GM23338 (cell line): ENCODE measurements around the gene INTS3. TPM values are rescaled to one million over a fixed set of nuclear protein-coding genes. Genes with fewer than 3 reads are reported as not detected.

Experiments
- ATAC-seq: fragments of 200-7000 bp; cut with Tn5 transposase; 3 replicates; pipeline ENCODE4 v1.9.1; 2020
- DNase-seq: peaks from one replicate; pipeline ENCODE4 v3.0.0-alpha.2; 2015; ENCODE audit warnings: low spot score
- H2AFZ ChIP-seq: fragments of 200-600 bp; sonication (generic); 2 replicates; pipeline ENCODE4 v1.8.0; 2016; ENCODE audit warnings: antibody characterized with exemption, mild to moderate bottlenecking, moderate library complexity
- H3F3A ChIP-seq: fragments of 200-600 bp; sonication (generic); replicated peaks from 2 replicates; pipeline ENCODE4 v1.8.0; 2017; ENCODE audit warnings: antibody characterized with exemption, mixed run types, low read depth
- H3K27ac ChIP-seq: fragments of 200-600 bp; sonication (generic); 2 replicates; pipeline ENCODE4 v1.6.1; 2016; ENCODE audit warnings: low read depth
- H3K27me3 ChIP-seq: fragments of 200-600 bp; sonication (generic); 2 replicates; pipeline ENCODE4 v1.8.0; 2016; ENCODE audit warnings: mild to moderate bottlenecking, mixed run types, moderate library complexity; ENCODE audit not compliant: insufficient read depth
- H3K36me3 ChIP-seq: fragments of 200-600 bp; sonication (generic); 2 replicates; pipeline ENCODE4 v1.8.0; 2016; ENCODE audit warnings: mild to moderate bottlenecking; ENCODE audit not compliant: insufficient read depth
- H3K4me1 ChIP-seq: fragments of 200-600 bp; sonication (generic); 2 replicates; pipeline ENCODE4 v1.8.0; 2016; ENCODE audit warnings: mild to moderate bottlenecking, moderate library complexity; ENCODE audit not compliant: insufficient read depth
- H3K4me2 ChIP-seq: fragments of 200-600 bp; sonication (generic); 2 replicates; pipeline ENCODE4 v1.7.1; 2017; ENCODE audit warnings: mixed run types
- H3K4me3 ChIP-seq: fragments of 200-600 bp; sonication (generic); 2 replicates; pipeline ENCODE4 v1.6.1; 2016; ENCODE audit warnings: mixed run types
- H3K79me2 ChIP-seq: fragments of 200-600 bp; sonication (generic); replicated peaks from 2 replicates; pipeline ENCODE4 v1.8.0; 2017; ENCODE audit warnings: mild to moderate bottlenecking; ENCODE audit not compliant: insufficient read depth
- H3K9me2 ChIP-seq: fragments of 200-600 bp; sonication (generic); 2 replicates; pipeline ENCODE4 v1.8.0; 2017; ENCODE audit not compliant: insufficient read depth
- H4K20me1 ChIP-seq: fragments of 200-600 bp; sonication (generic); replicated peaks from 2 replicates; pipeline ENCODE4 v1.8.0; 2017; ENCODE audit warnings: mild to moderate bottlenecking; ENCODE audit not compliant: insufficient read depth
- H3K27ac Mint-ChIP-seq: 2 replicates; pipeline ENCODE4 v1.8.0; 2020; ENCODE audit warnings: inconsistent platforms, mild to moderate bottlenecking, moderate library complexity, mixed read lengths
- H3K27me3 Mint-ChIP-seq: 3 replicates; pipeline ENCODE4 v1.8.0; 2022; ENCODE audit warnings: low read depth, mild to moderate bottlenecking, moderate library complexity, mixed read lengths, inconsistent platforms; ENCODE audit not compliant: insufficient read depth, poor library complexity
- H3K36me3 Mint-ChIP-seq: 3 replicates; pipeline ENCODE4 v1.8.0; 2021; ENCODE audit warnings: low read depth, mild to moderate bottlenecking, inconsistent platforms, moderate library complexity, mixed read lengths
- H3K4me1 Mint-ChIP-seq: 3 replicates; pipeline ENCODE4 v1.8.0; 2020; ENCODE audit warnings: mild to moderate bottlenecking, inconsistent platforms, mixed read lengths
- H3K4me3 Mint-ChIP-seq: 3 replicates; pipeline ENCODE4 v1.8.0; 2021; ENCODE audit warnings: moderate library complexity, mild to moderate bottlenecking, inconsistent platforms, mixed read lengths
- H3K9me3 Mint-ChIP-seq: 3 replicates; pipeline ENCODE4 v1.8.0; 2020; ENCODE audit warnings: moderate library complexity, mild to moderate bottlenecking, inconsistent platforms, mixed read lengths
- EZH2 ChIP-seq: fragments of 200-600 bp; sonication (generic); IDR thresholded peaks from one replicate; pipeline ENCODE4 v1.8.0; 2017; ENCODE audit warnings: antibody characterized with exemption, mild to moderate bottlenecking, low read depth; ENCODE audit not compliant: unreplicated experiment
- JUNB ChIP-seq: IDR thresholded peaks from one replicate; pipeline ENCODE4 v1.6.1; 2016; ENCODE audit warnings: antibody characterized with exemption; ENCODE audit not compliant: unreplicated experiment
- NANOG ChIP-seq: IDR thresholded peaks from 2 replicates; pipeline ENCODE4 v1.6.1; 2016; ENCODE audit warnings: antibody characterized with exemption, borderline replicate concordance
- ZNF331 ChIP-seq: fragments of 250-450 bp; sonication (Bioruptor Pico); IDR thresholded peaks from 2 replicates; pipeline ENCODE4 v1.5.0; 2020; ENCODE audit warnings: low read depth, mild to moderate bottlenecking, moderate library complexity
- ZNF462 ChIP-seq: fragments of 250-450 bp; sonication (Bioruptor Pico); IDR thresholded peaks from 2 replicates; pipeline ENCODE4 v1.5.0; 2020; ENCODE audit warnings: mild to moderate bottlenecking, moderate library complexity
- polyA plus RNA-seq: library from polyadenylated mRNA; unstranded; fragments of >200 nt; fragmentation: Nextera tagmentation; extraction: Ambion mirVana; gene quantifications from 2 replicates; pipeline ENCODE4 v1.2.1, GENCODE V29; 2016
- total RNA-seq: library from RNA; depleted of rRNA; stranded (reverse); fragments of >200 nt; shearing (Covaris generic); gene quantifications from 2 replicates; pipeline ENCODE4 v1.2.3, GENCODE V29; 2014

The INTS3 gene
- total and polyA plus RNA-seq, 2 experiments from 2014 or later, result 22.7 to 51.3 TPM

DNA sequence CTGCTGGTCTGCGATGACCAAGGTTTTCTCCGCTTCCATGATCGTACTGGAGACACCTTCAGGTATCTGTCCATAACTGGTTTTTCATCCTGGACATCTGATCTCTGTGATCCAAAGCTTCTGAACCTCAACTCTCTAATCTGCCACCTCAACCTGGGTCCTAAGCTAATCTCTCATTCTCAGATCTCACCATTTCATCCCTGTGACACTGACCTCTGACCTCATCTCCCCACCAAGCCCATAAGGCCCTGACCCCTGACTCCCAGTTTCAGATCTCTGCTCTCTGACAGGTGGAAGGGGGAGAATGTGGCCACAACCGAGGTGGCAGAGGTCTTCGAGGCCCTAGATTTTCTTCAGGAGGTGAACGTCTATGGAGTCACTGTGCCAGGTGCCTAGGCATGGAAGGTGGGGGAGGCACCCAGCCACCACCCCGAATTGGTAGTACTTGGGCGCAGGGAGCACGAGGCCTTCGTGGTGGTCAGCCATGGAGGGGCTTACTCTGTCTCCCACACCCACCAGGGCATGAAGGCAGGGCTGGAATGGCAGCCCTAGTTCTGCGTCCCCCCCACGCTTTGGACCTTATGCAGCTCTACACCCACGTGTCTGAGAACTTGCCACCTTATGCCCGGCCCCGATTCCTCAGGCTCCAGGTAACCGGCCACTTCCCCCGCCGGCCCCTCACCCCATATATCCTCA, 51.1 kb downstream of the INTS3 start:
- Mint-ChIP-seq H3K27ac (no peak overlapping the region), H3K4me1 (peaks cover 37% of the 10 kb centered on the region), H3K27me3 (peaks cover 20% of the 10 kb centered on the region), H3K9me3 (no peaks in the 10 kb centered on the region; the same call in 2 of the 3 replicates), H3K4me3 (no peak overlapping the region; the same call in 2 of the 3 replicates), H3K36me3 (peaks cover 24% of the 10 kb centered on the region)
- H3K36me3 ChIP-seq, result no peaks in the 10 kb centered on the region
- H3F3A ChIP-seq, result peaks cover 18% of the 10 kb centered on the region
- H3K27ac ChIP-seq, result no peak overlapping the region
- TF ChIP-seq JUNB, result no peak
- TF ChIP-seq NANOG, result no peak
- no peak for TF ChIP-seq ZNF331 (CRISPR knock-in tag)
- TF ChIP-seq EZH2, result no peak
- no peak for TF ChIP-seq ZNF462 (CRISPR knock-in tag)
- H2AFZ ChIP-seq, result no peak overlapping the region
- peaks cover 27% of the 10 kb centered on the region for H3K4me1 ChIP-seq
- H3K4me3 ChIP-seq, result no peak overlapping the region
- 0 out of 2 replicates have a peak, but pooled peaks cover 7% of the 10 kb centered on the region for H3K79me2 ChIP-seq
- no peaks in the 10 kb centered on the region for H4K20me1 ChIP-seq
- ATAC-seq (no peak), DNase-seq (no peak)
- no peaks in the 10 kb centered on the region for H3K27me3 ChIP-seq
- H3K9me2 ChIP-seq, result no peaks in the 10 kb centered on the region
- no peak overlapping the region for H3K4me2 ChIP-seq
